Erythroblast (primary cell): ENCODE data around the gene LSM5.

Experiments used
- GATA1 ChIP-seq: IDR thresholded peaks from 2 replicates; pipeline ENCODE4 v1.6.1; 2011; ENCODE audit warnings: low read depth, mild to moderate bottlenecking, control low read depth, low read length, moderate library complexity
- POLR2A ChIP-seq: IDR thresholded peaks from 2 replicates; pipeline ENCODE4 v1.6.1; 2011; ENCODE audit warnings: mild to moderate bottlenecking, low read length

- no peak for TF ChIP-seq POLR2A
- no peak for TF ChIP-seq GATA1
These were observed 23.0 kb upstream of the LSM5 start for GRCh38 chr7:32513210-32513609.
